Uterus (tissue), 2 donors: ENCODE data around the gene OBSCN.

Experiments
- CTCF ChIP-seq, 4 experiments: fragments of 200-600 bp in 2 of 4; fragments of 450-650 bp in 2 of 4; sonication (generic) in 2 of 4; IDR thresholded peaks; one replicate each; pipeline ENCODE4 v1.5.1; 2016 to 2019; ENCODE audit warnings: antibody characterized with exemption in 4 of 4, mild to moderate bottlenecking in 2 of 4, moderate library complexity in 1 of 4
- POLR2A ChIP-seq, 2 donors: fragments of 450-650 bp; IDR thresholded peaks; one replicate each; pipeline ENCODE4 v1.6.1; 2016; ENCODE audit warnings: antibody characterized with exemption in 2 of 2, mild to moderate bottlenecking in 1 of 2, moderate library complexity in 1 of 2

GRCh38 chr1:228407106-228408040 is 199.5 kb downstream of the OBSCN start:
- TF ChIP-seq CTCF (IDR thresholded peaks at IDR 0.05) (no peak), POLR2A (IDR thresholded peaks at IDR 0.05) (no peak)
